GM21619 (cell line): ENCODE results near the gene RANBP9.

Experiments used
- ATAC-seq: cut with Tn5 transposase; IDR thresholded peaks from one replicate; pipeline ENCODE4 v1.9.1; 2021; ENCODE audit not compliant: unreplicated experiment

RANBP9 gene

DNA sequence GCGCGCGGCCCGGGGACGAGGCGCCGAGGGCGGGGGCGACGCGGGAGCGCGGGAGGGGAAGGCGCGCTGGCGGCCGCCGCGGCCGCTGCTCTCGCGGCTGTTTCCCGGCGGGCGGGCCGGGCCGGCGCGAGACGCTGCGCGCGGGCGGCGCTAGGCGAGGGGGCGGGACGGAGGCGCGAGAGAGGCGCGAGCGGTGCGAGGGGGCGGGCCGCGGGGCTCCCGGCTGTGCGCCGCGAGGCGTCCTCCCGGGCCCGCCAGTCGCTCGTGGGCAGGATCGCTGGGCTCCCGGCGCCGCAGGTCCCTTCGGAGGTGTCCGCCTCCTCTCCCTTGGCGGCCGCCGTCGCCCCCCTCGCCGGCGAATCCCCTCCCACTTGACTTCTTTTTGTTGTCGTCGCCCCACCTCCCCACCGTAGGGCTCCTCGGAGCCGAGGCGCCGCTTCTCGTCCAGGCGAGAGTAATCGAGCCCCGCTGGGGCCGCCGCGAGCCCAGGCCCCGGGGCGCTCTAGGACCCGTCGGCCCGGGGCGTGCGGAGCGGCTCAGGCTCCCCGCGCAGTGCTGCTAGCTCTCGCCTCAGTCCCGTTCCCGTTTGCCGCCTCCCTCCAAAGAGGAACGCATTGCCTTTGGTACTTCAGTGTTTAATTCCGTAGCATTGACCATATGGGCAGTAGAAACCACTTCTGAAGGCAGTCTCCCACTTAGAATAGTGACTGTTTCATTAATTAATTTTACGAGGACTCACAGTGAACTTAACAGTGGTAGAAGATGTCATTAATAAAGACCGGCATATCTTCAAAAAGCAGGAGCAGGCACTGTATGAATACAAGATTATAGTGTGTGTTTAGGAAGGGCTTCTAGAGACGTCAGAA lies at the start of gene RANBP9:
Gene RANBP9, minus strand, starts transcription at position 103 of the 866 bp plus-strand sequence. CDS start 330 bp downstream, outside the sequence.
- ATAC-seq: peak; percentile 70

DNA sequence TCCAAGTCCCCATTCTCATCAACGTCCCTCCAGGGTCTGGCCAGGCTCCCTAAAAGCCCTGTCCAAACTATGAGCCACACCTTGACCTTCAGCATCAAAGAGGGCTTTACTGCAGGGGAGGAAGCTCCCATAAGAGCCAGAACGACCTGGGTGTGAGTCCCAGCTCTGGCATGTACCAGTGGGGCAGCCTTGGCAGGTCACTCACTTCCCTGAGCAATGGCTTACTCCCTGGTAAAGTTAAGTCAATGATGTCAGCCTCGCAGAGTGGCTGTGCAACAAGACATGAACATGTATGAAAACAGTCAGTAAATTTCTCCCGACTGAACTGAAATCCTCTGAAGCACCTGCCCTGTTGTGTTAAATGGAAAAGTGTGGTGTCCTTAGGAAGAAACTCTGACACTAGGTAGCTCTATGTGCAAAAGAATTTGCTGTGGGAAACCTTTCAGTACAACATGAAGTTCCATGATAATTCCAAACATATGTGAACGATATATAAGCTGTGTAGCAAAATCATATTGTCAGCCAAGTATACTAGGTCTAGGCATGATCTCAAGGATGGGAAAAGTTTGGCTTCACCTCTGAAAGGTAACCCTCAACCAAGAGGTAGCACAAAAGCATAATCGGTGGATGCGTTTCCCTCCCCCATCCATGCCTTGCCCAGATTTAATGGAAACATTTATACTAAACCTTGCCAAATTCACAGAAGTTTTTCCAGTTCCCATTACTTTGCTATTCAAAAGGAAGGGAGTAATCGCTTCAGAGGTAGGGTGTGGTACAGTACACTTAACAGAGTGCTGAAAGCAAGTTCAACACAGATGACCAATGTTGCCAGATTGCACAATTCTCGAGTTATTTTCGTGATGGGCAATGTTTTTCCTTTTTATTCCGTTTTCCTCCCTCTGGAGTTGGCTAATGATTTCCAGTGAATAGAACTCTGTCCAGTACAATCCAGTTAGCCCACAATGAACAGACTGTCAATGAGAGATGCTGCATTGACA lies 49.0 kb upstream of the RANBP9 start:
- no peak for ATAC-seq

- ATAC-seq: no peak
Measured at GRCh38 chr6:13759025-13759424, 47.4 kb upstream of the RANBP9 start.

- ATAC-seq: no peak
Measured at GRCh38 chr6:13754644-13755043, 43.0 kb upstream of the RANBP9 start.

DNA sequence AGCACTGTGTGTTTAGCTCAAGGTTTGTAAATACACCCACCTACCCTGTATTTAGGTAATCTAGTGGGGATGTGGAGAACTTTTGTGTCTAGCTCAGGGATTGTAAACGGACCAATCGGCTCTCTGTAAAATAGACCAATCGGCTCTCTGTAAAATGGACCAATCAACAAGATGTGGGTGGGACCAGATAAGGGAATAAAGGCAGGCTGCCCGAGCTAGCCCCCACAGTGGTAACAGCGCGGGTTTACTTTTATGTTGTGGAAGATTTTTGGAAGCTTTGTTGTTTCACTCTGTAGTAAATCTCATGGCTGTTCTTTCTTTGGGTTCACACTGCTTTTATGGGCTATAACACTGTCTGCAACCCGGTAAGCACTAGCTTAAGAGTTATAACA lies 32.1 kb upstream of the RANBP9 start:
- no peak for ATAC-seq

DNA sequence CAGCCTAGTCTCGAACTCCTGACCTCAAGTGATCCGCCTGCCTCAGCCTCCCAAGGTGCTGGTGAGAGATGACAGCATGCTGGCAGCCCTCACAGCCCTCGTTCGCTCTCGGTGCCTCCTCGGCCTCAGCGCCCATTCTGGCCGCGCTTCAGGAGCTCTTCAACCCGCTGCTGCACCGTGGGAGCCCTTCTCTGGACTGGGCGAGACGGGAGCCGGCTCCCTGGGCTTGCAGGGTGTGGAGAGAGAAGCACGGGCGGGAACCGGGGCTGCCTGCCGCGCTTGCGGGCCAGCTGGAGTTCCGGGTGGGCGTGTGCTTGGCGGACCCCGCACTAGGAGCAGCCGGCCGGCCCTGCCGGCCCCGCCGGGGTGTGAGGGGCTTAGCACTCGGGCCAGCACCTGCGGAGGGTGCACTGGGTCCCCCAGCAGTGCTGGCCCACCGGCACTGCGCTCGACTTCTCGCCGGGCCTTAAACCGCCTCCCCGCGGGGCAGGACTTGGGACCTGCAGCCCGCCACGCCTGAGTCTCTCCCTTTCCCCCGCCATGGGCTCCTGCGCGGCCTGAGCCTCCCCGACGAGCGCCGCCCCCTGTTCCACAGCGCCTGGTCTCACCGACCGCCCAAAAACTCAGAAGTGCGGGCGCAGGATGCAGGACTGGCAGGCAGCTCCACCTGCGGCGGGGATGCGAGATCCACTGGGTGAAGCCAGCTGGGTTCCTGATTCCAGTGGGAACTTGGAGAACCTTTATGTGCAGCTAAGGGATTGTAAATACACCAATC lies 31.5 kb upstream of the RANBP9 start:
- no peak for ATAC-seq

DNA sequence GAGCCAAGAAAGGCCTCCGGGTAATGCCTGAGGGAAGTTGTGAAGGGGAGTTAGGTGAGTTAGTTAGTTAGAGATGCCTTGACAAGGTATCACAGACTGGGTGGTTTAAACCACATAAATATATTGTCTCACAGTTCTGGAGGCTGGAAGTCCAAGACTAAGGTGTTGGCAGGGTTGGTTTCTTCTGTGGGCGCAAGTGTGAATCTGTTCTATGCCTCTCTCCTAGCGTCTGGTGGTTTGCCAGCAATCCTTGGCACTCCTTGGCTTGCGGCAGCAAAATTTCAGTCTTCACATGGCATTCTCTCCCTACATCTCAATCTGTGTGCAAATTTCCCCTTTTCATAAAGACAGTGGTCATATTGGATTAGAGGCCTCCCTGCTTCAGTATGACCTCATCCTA lies 29.7 kb upstream of the RANBP9 start:
- ATAC-seq: no peak

GRCh38 chr6:13735031-13735430 lies 23.4 kb upstream of the RANBP9 start:
- no peak for ATAC-seq

GRCh38 chr6:13733178-13733887 lies 21.7 kb upstream of the RANBP9 start:
- ATAC-seq: no peak

GRCh38 chr6:13730704-13731103 lies 19.1 kb upstream of the RANBP9 start:
- no peak for ATAC-seq

DNA sequence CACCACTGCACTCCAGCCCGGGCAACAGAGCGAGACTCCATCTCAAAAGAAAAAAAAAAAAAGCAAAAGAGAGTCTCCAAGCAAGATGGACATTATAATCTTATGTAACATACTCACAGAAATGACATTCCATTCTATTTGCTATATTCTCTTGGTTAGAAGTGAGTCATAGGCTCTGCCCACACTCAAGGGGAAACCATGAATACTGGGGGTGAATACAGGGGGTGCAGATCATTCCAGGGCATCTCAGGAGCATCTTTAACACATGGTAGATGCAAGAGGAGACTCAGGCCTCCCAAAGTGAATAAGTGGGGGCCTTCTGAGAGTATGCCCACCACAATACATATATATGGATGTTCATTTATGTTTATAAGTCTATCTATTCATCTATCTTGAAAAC lies 18.3 kb upstream of the RANBP9 start:
- no peak for ATAC-seq

DNA sequence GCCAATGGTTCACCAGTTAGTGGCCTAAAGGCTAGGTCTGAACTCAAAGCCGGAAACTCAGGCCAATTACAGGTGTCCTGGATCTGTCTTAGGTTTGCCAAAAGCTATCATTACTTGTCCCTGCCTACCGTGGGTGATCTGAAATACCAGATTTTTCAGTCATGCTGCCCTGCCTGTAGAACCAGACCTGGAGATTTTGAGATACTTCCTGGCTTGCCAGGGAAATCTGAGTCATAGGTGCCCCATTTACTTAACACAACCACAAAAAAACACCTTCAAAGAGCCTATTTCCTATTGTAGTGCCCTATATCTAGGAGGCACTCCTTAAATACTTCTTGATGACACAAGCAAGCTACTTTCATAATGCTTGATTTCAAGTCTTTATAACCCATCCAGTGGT lies 13.9 kb upstream of the RANBP9 start:
- no peak for ATAC-seq

DNA sequence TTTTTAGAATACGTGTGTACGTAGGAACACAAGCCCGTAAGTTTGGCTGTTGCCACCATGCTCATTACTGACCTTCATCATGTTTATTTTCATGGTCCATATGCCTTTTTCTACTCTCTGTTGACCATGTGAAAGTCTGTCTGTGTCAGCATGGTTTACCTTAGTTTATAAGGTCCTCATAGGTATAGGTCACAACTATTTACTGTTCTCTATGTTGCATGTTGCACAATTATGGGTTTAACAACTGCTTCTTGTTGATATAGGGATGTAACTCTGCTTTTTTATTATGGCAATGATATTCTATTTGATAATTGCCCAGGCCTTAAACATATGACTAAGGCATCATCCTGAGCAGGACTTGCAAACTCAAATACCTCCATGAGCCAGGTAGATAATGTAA lies 13.4 kb upstream of the RANBP9 start:
- no peak for ATAC-seq

DNA sequence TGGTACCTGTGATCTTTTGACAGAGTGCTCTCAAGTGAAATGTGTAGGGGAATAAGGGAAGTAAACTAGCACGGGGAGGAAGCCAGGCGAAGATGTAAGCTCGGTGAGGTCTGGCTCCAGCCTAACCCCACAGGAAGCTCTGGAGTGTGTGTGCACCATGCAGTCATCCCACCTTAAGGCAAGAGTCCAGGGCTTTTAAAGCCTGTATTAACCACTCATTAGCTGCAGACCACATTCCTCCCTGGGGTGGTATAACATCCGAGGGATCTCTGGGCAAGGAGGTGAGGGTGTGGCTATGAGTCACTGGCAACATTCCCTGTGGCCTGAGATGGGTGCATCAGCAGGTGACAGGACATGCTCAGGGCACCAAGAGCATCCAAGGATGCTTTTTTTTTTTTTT lies 12.5 kb upstream of the RANBP9 start:
- no peak for ATAC-seq

DNA sequence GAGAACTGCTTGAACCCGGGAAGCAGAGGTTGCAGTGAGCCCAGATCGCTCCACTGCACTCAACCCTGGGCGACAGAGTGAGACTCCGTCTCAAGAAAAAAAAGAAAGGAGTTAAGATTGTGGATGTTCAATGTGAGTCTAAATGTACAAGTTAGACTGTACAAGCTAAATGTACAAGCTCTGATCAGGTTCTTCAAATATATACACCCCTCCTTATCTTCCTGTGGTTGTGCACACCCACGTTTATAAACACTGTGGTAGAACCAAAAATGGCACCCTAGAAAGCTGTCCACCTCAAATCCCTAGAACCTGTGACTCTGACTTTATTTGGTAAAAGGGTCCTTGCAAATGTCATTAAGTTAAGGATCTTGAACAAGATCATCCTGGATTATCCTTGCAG lies 11.2 kb upstream of the RANBP9 start:
- ATAC-seq: no peak

DNA sequence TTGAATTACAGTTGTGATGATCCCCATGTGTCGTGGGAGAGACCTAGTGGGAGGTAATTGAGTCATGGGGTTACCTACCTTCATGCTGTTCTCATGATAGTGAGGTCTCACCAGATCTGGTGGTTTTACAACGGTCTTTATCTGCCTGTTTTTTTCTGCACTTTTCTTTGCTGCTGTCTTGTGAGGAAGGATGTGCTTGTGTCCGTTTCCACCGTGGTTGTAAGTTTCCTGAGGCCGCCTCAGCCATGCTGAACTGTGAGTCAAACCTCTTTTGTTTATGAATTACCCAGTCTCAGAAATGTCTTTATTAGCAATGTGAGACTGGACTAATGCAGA lies 6.5 kb upstream of the RANBP9 start:
- ATAC-seq: no peak

DNA sequence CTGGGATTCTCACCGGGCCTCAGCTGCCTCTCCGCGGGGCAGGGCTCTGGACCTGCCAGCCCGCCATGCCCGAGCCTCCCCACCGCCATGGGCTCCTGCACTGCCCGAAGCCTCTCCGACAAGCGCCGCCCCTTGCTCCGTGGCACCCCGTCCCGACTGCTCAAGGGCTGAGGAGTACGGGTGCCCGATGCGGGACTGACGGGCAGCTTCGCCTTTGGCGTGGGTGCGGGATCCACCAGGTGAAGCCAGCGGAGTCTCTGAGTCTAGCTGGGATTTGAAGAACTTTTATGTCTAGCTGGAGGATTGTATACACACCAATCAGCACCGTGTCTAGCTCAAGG lies 5.3 kb upstream of the RANBP9 start:
- no peak for ATAC-seq

DNA sequence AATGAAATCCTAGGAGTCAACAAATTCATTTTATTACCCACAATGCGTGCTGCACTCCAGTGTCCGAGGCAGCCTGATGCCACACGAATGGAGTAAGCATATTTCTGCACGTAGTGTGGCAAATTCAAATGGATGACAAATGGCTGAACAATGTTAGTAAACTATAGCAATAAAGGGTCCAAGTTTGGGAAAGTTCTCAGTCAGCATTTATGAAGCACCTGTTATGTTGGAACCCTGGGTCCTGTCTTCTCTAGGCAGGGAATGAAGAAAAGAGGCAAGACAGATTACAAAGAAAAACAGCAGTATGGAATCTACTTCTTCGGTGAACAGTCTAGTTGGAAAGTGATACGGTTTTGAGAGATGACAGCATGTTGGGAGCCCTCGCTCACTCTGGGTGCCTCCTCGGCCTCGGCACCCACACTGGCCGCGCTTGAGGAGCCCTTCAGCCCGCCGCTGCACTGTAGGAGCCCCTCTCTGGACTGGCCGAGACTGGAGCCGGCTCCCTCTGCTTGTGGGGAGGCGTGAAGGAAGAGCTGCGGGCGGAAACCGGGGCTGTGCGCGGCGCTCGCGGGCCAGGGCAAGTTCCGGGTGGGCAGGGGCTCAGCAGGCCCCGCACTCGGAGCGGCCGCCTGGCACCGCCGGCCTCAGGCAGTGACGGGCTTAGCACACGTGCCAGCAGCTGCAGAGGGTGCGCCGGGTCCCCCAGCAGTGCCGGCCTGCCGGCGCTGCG lies 4.8 kb upstream of the RANBP9 start:
- no peak for ATAC-seq

DNA sequence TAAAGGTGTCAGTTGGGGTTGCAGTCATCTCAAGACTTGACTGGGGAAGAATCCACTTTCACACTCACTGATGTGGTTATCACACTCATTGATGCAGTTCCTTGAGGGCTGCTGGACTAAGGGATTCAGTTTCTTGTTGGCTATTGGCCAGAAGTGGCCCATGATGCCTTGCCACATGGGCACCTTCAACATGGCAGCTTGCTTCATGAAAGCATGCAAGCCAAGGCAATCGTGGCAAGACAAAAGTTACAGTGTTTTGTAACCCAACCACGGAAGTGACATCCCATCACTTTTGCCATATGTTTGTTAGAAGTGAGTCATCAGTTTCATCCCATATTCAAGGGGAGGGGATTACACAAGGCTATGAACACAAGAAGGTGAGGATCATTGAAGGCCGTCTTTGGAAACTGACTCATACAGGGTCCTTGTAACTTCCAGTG lies 3.8 kb upstream of the RANBP9 start:
- ATAC-seq: no peak

- no peak for ATAC-seq
Measured at GRCh38 chr6:13712599-13712898, 914 bp upstream of the RANBP9 start.
